Astrocyte (in vitro differentiated cells and primary cell): ENCODE data around the gene ZFYVE27.

Experiments used
- EZH2 ChIP-seq: IDR thresholded peaks from 2 replicates; pipeline ENCODE4 v1.6.1; 2012; ENCODE audit warnings: mild to moderate bottlenecking, low read length, inconsistent platforms; ENCODE audit not compliant: insufficient read depth
- TF ChIP-seq, protein P1 (sequence below): IDR thresholded peaks from 2 replicates; pipeline ENCODE4 v1.5.1; 2011; ENCODE audit warnings: low read depth, mild to moderate bottlenecking, inconsistent platforms, low read length, moderate library complexity; ENCODE audit not compliant: insufficient read depth

GRCh38 chr10:97724341-97724941, 12.5 kb upstream of the ZFYVE27 start:
- TF ChIP-seq, protein P1, sequence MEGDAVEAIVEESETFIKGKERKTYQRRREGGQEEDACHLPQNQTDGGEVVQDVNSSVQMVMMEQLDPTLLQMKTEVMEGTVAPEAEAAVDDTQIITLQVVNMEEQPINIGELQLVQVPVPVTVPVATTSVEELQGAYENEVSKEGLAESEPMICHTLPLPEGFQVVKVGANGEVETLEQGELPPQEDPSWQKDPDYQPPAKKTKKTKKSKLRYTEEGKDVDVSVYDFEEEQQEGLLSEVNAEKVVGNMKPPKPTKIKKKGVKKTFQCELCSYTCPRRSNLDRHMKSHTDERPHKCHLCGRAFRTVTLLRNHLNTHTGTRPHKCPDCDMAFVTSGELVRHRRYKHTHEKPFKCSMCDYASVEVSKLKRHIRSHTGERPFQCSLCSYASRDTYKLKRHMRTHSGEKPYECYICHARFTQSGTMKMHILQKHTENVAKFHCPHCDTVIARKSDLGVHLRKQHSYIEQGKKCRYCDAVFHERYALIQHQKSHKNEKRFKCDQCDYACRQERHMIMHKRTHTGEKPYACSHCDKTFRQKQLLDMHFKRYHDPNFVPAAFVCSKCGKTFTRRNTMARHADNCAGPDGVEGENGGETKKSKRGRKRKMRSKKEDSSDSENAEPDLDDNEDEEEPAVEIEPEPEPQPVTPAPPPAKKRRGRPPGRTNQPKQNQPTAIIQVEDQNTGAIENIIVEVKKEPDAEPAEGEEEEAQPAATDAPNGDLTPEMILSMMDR = no peak
- no peak for TF ChIP-seq EZH2
